Ascending aorta (tissue), 2 donors: ENCODE results near the gene UBA5. TPM values are rescaled to one million over a fixed set of nuclear protein-coding genes. Genes with fewer than 3 reads are reported as not detected.

Source experiments
- DNase-seq, 2 donors: peaks; one replicate each; pipeline ENCODE4 v3.0.0-alpha.2; 2019; ENCODE audit warnings: low spot score in 2 of 2
- H3K27ac ChIP-seq, 2 donors: fragments of 200-600 bp; sonication (generic); one replicate each; pipeline ENCODE4 v1.5.1; 2016 to 2017; ENCODE audit warnings: mild to moderate bottlenecking in 1 of 2
- H3K27me3 ChIP-seq: fragments of 200-600 bp; sonication (generic); one replicate; pipeline ENCODE4 v1.5.1; 2017
- H3K36me3 ChIP-seq, 2 donors: fragments of 200-600 bp; sonication (generic); one replicate each; pipeline ENCODE4 v1.5.1; 2016
- H3K4me1 ChIP-seq, 2 donors: fragments of 200-600 bp; sonication (generic); one replicate each; pipeline ENCODE4 v1.5.1; 2016 to 2017; ENCODE audit warnings: mild to moderate bottlenecking in 1 of 2
- H3K4me3 ChIP-seq, 2 donors: fragments of 200-600 bp; sonication (generic); one replicate each; pipeline ENCODE4 v1.5.1; 2016 to 2017; ENCODE audit warnings: mild to moderate bottlenecking in 1 of 2
- H3K9me3 ChIP-seq, 2 donors: fragments of 200-600 bp; sonication (generic); one replicate each; pipeline ENCODE4 v1.5.1; 2016
- CTCF ChIP-seq, 3 experiments: fragments of 200-600 bp in 2 of 3; fragments of 450-650 bp in 1 of 3; sonication (generic) in 2 of 3; IDR thresholded peaks; one replicate each; pipeline ENCODE4 v1.5.1; 2016 to 2019; ENCODE audit warnings: antibody characterized with exemption in 3 of 3, mild to moderate bottlenecking in 1 of 3, moderate library complexity in 1 of 3
- intact Hi-C: fragments of 100-400 bp; cut with DNase I; formaldehyde crosslinking; loops from one replicate; pipeline ENCODE4 v1.15.1; 2023
- total RNA-seq: library from RNA; depleted of rRNA; stranded (reverse); fragments of >200 nt; gene quantifications from one replicate; pipeline ENCODE4 v1.1.0, GENCODE V29; 2016

UBA5 gene
- total RNA-seq, 1 donor from 2014 or later: 21.2 TPM

- DNase-seq: no peak
- H3K36me3 ChIP-seq: no peaks in the 10 kb centered on the region
- no peaks in the 10 kb centered on the region for H3K27me3 ChIP-seq
- H3K4me1 ChIP-seq: peaks cover 0 to 4% of the 10 kb centered on the region in 2 donors
- intact Hi-C loops: loop anchor here (5.0 kb wide), 1 partner anchor 1081 kb away; the partner anchor contains the start of gene SRPRB
- no peak overlapping the region for H3K27ac ChIP-seq
- H3K4me3 ChIP-seq: no peak overlapping the region
- TF ChIP-seq CTCF (IDR thresholded peaks at IDR 0.05): peak; percentile 63 to 85 (median 77)
- H3K9me3 ChIP-seq: no peaks in the 10 kb centered on the region
These were observed 66.3 kb downstream of the UBA5 start for GRCh38 chr3:132726341-132726823.

Other genes with a start within 250 kb of the UBA5 start
- 29.4 TPM for gene DNAJC13, start 242.8 kb upstream of the UBA5 start, total RNA-seq
- 12.8 TPM for gene ACKR4, start 63.1 kb upstream of the UBA5 start, total RNA-seq
- 10.7 TPM for gene ACAD11, start 520 bp upstream of the UBA5 start, total RNA-seq
- gene NPHP3, start 62.1 kb downstream of the UBA5 start, total RNA-seq: 11.9 TPM